ENCODE data around the gene RPUSD4. TPM values are rescaled to one million over a fixed set of nuclear protein-coding genes. Genes with fewer than 3 reads are reported as not detected.

RPUSD4 gene
- total and polyA plus RNA-seq, 2 experiments from 2014 or later: 12.1 to 21.3 TPM

- DNase-seq: peak; percentile 98
- Histone ChIP-seq H3K36me3 (ENCODE audit: low read depth) (no peaks in the 10 kb centered on the region), H3K4me1 (ENCODE audit: insufficient read depth) (peaks cover 15% of the 10 kb centered on the region), H4K20me1 (ENCODE audit: insufficient read depth) (no peaks in the 10 kb centered on the region), H3K4me2 (ENCODE audit: unreplicated experiment) (peak overlapping the region; percentile 74), H3F3A (ENCODE audit: insufficient read depth) (no peaks in the 10 kb centered on the region), H3K9me3 (ENCODE audit: low read depth) (no peaks in the 10 kb centered on the region), H3K79me2 (ENCODE audit: insufficient read depth) (no peaks in the 10 kb centered on the region), H3K27me3 (replicated peaks; ENCODE audit: insufficient read depth) (no peaks in the 10 kb centered on the region), H3K9ac (peak overlapping the region; percentile 69), H3K4me3 (no peak overlapping the region), H2AFZ (peak overlapping the region; percentile 73), H3K27ac (peak overlapping the region; percentile 56), H3K9me2 (ENCODE audit: insufficient read depth) (no peaks in the 10 kb centered on the region)
- in situ Hi-C loops (cut with MboI): no loop called here
- no peak for TF ChIP-seq EZH2 (IDR thresholded peaks at IDR 0.05; ENCODE audit: insufficient read depth, poor library complexity, severe bottlenecking)
- no peak for TF ChIP-seq EZH2phosphoT487 (IDR thresholded peaks at IDR 0.05; ENCODE audit: insufficient read depth, low read depth)
- 7 to 8% methylated on average over 21 to 22 of the region's 22 CpGs for WGBS, 2 experiments (ENCODE audit: low coverage in 1 of 2, low lambda C conversion rate in 2 of 2, missing lambda C conversion rate in 2 of 2)
Measured at GRCh38 chr11:126163074-126163700, 48.3 kb downstream of the RPUSD4 start.

- 0 out of 2 replicates have a peak overlapping the region, but pooled peaks have one; percentile 44 for H2AFZ ChIP-seq
- peak overlapping the region; percentile 66 for H3K4me2 ChIP-seq (ENCODE audit: unreplicated experiment)
- TF ChIP-seq EZH2phosphoT487 (IDR thresholded peaks at IDR 0.05; ENCODE audit: insufficient read depth, low read depth) (no peak), EZH2 (IDR thresholded peaks at IDR 0.05; ENCODE audit: insufficient read depth, poor library complexity, severe bottlenecking) (no peak)
- H3K9ac ChIP-seq: peak overlapping the region; percentile 69
- H3K27me3 ChIP-seq (replicated peaks; ENCODE audit: insufficient read depth): no peaks in the 10 kb centered on the region
- H4K20me1 ChIP-seq (ENCODE audit: insufficient read depth): no peaks in the 10 kb centered on the region
- peaks cover 15% of the 10 kb centered on the region for H3K4me1 ChIP-seq (ENCODE audit: insufficient read depth)
- peak overlapping the region; percentile 56 for H3K27ac ChIP-seq
- 61 to 68% methylated on average over 14 of the region's 14 CpGs for WGBS, 2 experiments (ENCODE audit: low coverage in 1 of 2, low lambda C conversion rate in 2 of 2, missing lambda C conversion rate in 2 of 2)
- H3K4me3 ChIP-seq: no peak overlapping the region
- H3F3A ChIP-seq (ENCODE audit: insufficient read depth): no peaks in the 10 kb centered on the region
- H3K9me2 ChIP-seq (ENCODE audit: insufficient read depth): no peaks in the 10 kb centered on the region
- peak; percentile 29 for DNase-seq
- H3K9me3 ChIP-seq (ENCODE audit: low read depth): no peaks in the 10 kb centered on the region
- no peaks in the 10 kb centered on the region for H3K79me2 ChIP-seq (ENCODE audit: insufficient read depth)
- no peaks in the 10 kb centered on the region for H3K36me3 ChIP-seq (ENCODE audit: low read depth)
- in situ Hi-C loops (cut with MboI): no loop called here
Measured at GRCh38 chr11:126162306-126163030, 49.0 kb downstream of the RPUSD4 start.

- no peak overlapping the region for H3K4me3 ChIP-seq
- H3K4me1 ChIP-seq (ENCODE audit: insufficient read depth): peaks cover 15% of the 10 kb centered on the region
- H3K9ac ChIP-seq: no peak overlapping the region
- no peak for DNase-seq
- no peaks in the 10 kb centered on the region for H3F3A ChIP-seq (ENCODE audit: insufficient read depth)
- in situ Hi-C loops (cut with MboI): no loop called here
- no peaks in the 10 kb centered on the region for H3K79me2 ChIP-seq (ENCODE audit: insufficient read depth)
- no peaks in the 10 kb centered on the region for H3K9me2 ChIP-seq (ENCODE audit: insufficient read depth)
- no peak overlapping the region for H3K27ac ChIP-seq
- no peak for TF ChIP-seq EZH2 (IDR thresholded peaks at IDR 0.05; ENCODE audit: insufficient read depth, poor library complexity, severe bottlenecking)
- TF ChIP-seq EZH2phosphoT487 (IDR thresholded peaks at IDR 0.05; ENCODE audit: insufficient read depth, low read depth): no peak
- no peak overlapping the region for H2AFZ ChIP-seq
- H4K20me1 ChIP-seq (ENCODE audit: insufficient read depth): no peaks in the 10 kb centered on the region
- no peak overlapping the region for H3K4me2 ChIP-seq (ENCODE audit: unreplicated experiment)
- 91 to 93% methylated on average over 7 of the region's 7 CpGs for WGBS, 2 experiments (ENCODE audit: low coverage in 1 of 2, low lambda C conversion rate in 2 of 2, missing lambda C conversion rate in 2 of 2)
- no peaks in the 10 kb centered on the region for H3K9me3 ChIP-seq (ENCODE audit: low read depth)
- no peaks in the 10 kb centered on the region for H3K27me3 ChIP-seq (replicated peaks; ENCODE audit: insufficient read depth)
- H3K36me3 ChIP-seq (ENCODE audit: low read depth): no peaks in the 10 kb centered on the region
Measured at GRCh38 chr11:126161023-126161391, 50.4 kb downstream of the RPUSD4 start.

GRCh38 chr11:126160345-126161022 lies 51.0 kb downstream of the RPUSD4 start:
- no peak for DNase-seq

More at GRCh38 chr11:126160345-126161022, 51.0 kb downstream of the RPUSD4 start:
- Histone ChIP-seq H3K4me3 (no peak overlapping the region), H3K4me1 (ENCODE audit: insufficient read depth) (peaks cover 15% of the 10 kb centered on the region), H2AFZ (no peak overlapping the region), H3K9me3 (ENCODE audit: low read depth) (no peaks in the 10 kb centered on the region), H4K20me1 (ENCODE audit: insufficient read depth) (no peaks in the 10 kb centered on the region), H3K4me2 (ENCODE audit: unreplicated experiment) (no peak overlapping the region), H3K79me2 (ENCODE audit: insufficient read depth) (no peaks in the 10 kb centered on the region), H3K9me2 (ENCODE audit: insufficient read depth) (no peaks in the 10 kb centered on the region), H3K36me3 (ENCODE audit: low read depth) (no peaks in the 10 kb centered on the region), H3K27ac (no peak overlapping the region), H3K9ac (no peak overlapping the region), H3F3A (ENCODE audit: insufficient read depth) (no peaks in the 10 kb centered on the region), H3K27me3 (replicated peaks; ENCODE audit: insufficient read depth) (no peaks in the 10 kb centered on the region)
- in situ Hi-C loops (cut with MboI): no loop called here
- 92 to 94% methylated on average over 18 of the region's 18 CpGs for WGBS, 2 experiments (ENCODE audit: low coverage in 1 of 2, low lambda C conversion rate in 2 of 2, missing lambda C conversion rate in 2 of 2)
- TF ChIP-seq EZH2 (IDR thresholded peaks at IDR 0.05; ENCODE audit: insufficient read depth, poor library complexity, severe bottlenecking) (no peak), EZH2phosphoT487 (IDR thresholded peaks at IDR 0.05; ENCODE audit: insufficient read depth, low read depth) (no peak)
